Measurements from ENCODE around the gene WBP1L.

DNA sequence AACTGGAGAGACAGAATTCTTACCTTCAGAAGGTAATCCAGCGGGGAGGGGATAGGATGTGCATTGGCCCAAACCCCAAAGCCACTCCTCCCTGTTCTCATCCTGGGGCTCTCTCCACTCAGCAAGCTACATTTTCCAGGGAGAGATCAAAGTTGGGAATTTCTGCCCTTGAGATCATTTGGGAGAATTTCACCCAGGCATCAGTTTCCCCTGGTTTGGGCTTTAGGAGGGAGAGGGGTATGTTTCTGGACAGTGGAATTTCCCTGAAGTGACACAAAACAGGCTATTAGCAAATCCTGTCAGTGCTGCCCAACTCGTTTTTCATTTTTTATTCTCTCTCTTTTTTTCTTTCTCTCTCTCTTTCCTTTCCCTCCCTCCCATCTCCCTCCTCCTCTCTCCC is 57.7 kb downstream of the WBP1L start:
- TF ChIP-seq, protein P1, sequence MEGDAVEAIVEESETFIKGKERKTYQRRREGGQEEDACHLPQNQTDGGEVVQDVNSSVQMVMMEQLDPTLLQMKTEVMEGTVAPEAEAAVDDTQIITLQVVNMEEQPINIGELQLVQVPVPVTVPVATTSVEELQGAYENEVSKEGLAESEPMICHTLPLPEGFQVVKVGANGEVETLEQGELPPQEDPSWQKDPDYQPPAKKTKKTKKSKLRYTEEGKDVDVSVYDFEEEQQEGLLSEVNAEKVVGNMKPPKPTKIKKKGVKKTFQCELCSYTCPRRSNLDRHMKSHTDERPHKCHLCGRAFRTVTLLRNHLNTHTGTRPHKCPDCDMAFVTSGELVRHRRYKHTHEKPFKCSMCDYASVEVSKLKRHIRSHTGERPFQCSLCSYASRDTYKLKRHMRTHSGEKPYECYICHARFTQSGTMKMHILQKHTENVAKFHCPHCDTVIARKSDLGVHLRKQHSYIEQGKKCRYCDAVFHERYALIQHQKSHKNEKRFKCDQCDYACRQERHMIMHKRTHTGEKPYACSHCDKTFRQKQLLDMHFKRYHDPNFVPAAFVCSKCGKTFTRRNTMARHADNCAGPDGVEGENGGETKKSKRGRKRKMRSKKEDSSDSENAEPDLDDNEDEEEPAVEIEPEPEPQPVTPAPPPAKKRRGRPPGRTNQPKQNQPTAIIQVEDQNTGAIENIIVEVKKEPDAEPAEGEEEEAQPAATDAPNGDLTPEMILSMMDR (IDR thresholded peaks at IDR 0.05; ENCODE audit: low read depth, low read length) = no peak
- TF ChIP-seq, protein P2, sequence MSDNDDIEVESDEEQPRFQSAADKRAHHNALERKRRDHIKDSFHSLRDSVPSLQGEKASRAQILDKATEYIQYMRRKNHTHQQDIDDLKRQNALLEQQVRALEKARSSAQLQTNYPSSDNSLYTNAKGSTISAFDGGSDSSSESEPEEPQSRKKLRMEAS (IDR thresholded peaks at IDR 0.05; ENCODE audit: low read depth, low read length) = no peak
